Brain microvascular endothelial cell (primary cell): Measurements from ENCODE around the gene NAA15.

Experiments
- DNase-seq: peaks from one replicate; pipeline ENCODE4 v3.0.0-alpha.2; 2020
- H3K27ac ChIP-seq: fragments of 250-450 bp; sonication (Bioruptor Pico); 2 replicates; pipeline ENCODE4 v1.5.1; 2020; ENCODE audit warnings: mild to moderate bottlenecking, moderate library complexity
- H3K27me3 ChIP-seq: fragments of 250-450 bp; sonication (Bioruptor Pico); replicated peaks from 2 replicates; pipeline ENCODE4 v1.5.1; 2020; ENCODE audit warnings: mild to moderate bottlenecking
- H3K36me3 ChIP-seq: fragments of 250-450 bp; sonication (Bioruptor Pico); replicated peaks from 2 replicates; pipeline ENCODE4 v1.5.1; 2020; ENCODE audit warnings: mild to moderate bottlenecking
- H3K4me3 ChIP-seq: 2 replicates; pipeline ENCODE4 v1.5.1; 2011; ENCODE audit warnings: low read depth, mild to moderate bottlenecking, control low read depth, low read length, moderate library complexity
- in situ Hi-C: cut with HindIII; loops from 2 replicates; pipeline ENCODE4 v1.10.0; 2017; ENCODE audit warnings: low sequenced_read_pairs, low pct_ligation_motif_present
- TF ChIP-seq, protein P1 (sequence below): IDR thresholded peaks from 2 replicates; pipeline ENCODE4 v1.5.1; 2011; ENCODE audit warnings: low read depth, mild to moderate bottlenecking, moderate library complexity, low read length, control low read depth, inconsistent platforms; ENCODE audit errors: missing control alignments

The NAA15 gene

DNA sequence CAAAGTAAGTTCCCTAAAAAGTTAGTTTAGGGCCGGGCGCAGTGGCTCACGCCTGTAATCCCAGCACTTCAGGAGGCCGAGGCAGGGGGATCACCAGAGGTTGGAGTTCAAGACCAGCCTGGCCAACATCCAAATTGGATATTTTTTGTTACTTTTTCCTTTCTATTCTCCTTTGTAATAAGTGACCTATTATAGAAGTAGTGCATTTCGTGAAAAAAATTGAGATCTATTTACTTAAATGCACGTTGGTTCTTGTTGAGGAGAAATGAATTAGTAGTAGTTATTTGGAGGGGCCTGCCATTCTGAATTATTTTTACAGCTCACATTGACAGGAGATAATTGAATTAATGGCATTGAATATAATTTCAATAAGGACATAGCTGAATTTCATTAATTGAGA lies 23.3 kb downstream of the NAA15 start:
- DNase-seq: no peak
- peaks cover 3% of the 10 kb centered on the region for H3K36me3 ChIP-seq
- TF ChIP-seq, protein P1, sequence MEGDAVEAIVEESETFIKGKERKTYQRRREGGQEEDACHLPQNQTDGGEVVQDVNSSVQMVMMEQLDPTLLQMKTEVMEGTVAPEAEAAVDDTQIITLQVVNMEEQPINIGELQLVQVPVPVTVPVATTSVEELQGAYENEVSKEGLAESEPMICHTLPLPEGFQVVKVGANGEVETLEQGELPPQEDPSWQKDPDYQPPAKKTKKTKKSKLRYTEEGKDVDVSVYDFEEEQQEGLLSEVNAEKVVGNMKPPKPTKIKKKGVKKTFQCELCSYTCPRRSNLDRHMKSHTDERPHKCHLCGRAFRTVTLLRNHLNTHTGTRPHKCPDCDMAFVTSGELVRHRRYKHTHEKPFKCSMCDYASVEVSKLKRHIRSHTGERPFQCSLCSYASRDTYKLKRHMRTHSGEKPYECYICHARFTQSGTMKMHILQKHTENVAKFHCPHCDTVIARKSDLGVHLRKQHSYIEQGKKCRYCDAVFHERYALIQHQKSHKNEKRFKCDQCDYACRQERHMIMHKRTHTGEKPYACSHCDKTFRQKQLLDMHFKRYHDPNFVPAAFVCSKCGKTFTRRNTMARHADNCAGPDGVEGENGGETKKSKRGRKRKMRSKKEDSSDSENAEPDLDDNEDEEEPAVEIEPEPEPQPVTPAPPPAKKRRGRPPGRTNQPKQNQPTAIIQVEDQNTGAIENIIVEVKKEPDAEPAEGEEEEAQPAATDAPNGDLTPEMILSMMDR: no peak

DNA sequence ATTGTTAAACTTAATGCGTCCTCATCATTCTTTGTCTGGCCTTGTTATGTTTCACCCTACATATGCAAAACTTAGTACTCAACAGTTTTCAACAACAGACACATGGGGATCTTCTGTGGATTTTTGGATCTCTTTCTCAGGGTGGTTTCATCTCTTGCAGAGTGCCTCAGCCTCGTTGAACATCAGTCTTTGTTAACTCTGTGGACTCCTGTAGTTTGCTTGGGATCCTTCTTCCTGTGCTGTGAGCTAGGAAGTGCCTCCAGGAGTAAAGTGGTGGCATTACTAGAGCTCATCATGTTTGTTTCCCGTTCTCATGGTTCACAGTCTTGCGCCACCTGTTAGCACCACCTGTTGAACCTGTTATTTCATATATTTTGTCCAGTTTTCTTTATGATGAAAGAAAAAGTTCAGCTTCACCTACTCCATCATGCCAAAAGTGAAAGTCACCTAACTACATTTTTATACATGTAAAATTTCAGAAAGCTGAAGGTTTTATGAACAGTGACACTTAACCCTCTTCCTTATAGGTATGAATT lies 28.4 kb downstream of the NAA15 start:
- no peak for DNase-seq
- Histone ChIP-seq H3K4me3 (no peak overlapping the region), H3K36me3 (peaks cover 5% of the 10 kb centered on the region), H3K27me3 (no peaks in the 10 kb centered on the region), H3K27ac (no peak overlapping the region)
- in situ Hi-C loops: no loop called here
- TF ChIP-seq, protein P1: no peak

More for the DNA sequence above, 23.3 kb downstream of the NAA15 start:
- Histone ChIP-seq H3K4me3 (no peak overlapping the region), H3K27ac (no peak overlapping the region), H3K27me3 (no peaks in the 10 kb centered on the region)
- in situ Hi-C loops: no loop called here

DNA sequence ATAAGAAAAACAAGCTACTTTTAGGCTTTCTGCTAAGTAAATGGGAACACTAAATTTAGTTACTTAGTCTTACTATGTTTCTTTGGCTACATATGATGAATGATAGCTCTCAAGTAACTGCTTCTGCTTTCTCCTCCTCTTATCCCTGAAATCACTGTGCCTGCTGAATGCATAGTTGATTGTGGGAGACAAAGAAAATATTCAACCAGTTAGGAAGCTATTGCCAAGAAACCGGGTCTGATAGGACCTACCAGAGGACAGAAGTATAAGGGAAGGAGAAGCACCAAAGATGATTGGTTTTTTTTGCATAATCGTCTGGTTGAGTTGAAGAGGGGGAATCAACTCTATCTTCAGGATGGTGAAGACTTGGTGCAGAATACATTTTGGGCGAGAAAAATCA lies 29.0 kb downstream of the NAA15 start:
- in situ Hi-C loops: no loop called here

DNA sequence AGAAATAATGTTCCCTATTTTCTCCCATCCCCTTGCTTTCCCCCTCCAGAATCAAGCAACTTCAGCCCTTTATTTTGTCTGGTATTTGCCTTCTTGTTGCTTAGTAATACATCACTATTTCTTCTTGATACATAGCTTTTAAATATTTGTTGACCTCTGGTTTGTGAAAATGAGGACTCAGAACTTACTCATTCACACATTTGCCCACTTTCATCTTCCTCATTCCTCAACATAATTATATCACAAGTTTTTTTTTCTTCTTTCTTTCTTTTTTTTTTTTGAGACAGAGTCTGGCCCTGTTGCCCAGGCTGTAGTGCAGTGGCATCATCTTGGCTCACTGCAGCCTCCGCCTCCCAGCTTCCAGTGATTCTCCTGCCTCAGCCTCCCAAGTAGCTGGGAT lies 29.9 kb downstream of the NAA15 start:
- in situ Hi-C loops: no loop called here
- DNase-seq: no peak
- peaks cover 5% of the 10 kb centered on the region for H3K36me3 ChIP-seq
- no peak overlapping the region for H3K4me3 ChIP-seq
- TF ChIP-seq, protein P1: no peak
- no peaks in the 10 kb centered on the region for H3K27me3 ChIP-seq
- no peak overlapping the region for H3K27ac ChIP-seq

More for the DNA sequence above, 29.0 kb downstream of the NAA15 start:
- TF ChIP-seq, protein P1: no peak
- no peak overlapping the region for H3K4me3 ChIP-seq
- peaks cover 5% of the 10 kb centered on the region for H3K36me3 ChIP-seq
- no peak overlapping the region for H3K27ac ChIP-seq
- DNase-seq: no peak
- no peaks in the 10 kb centered on the region for H3K27me3 ChIP-seq

DNA sequence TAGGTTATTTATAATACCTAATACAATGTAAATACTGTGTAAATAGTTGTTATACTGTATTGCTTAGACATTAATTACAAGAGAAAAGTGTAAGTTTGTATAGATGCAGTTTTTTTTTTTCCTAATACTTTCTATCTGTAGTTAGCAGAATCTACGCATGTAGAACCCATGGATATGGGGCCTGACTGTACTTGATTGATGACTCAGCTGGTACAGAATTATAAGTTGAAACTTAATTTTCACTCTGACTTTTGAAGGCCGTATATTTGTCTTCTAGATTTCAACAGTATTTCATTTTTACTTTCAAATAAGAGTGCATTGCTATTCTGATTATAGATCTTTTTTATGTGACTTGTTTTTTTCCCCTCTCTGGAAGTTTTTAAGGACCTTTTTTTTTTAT lies 31.7 kb downstream of the NAA15 start:
- no peak for DNase-seq

More for the DNA sequence above, 31.7 kb downstream of the NAA15 start:
- TF ChIP-seq, protein P1: no peak
- H3K4me3 ChIP-seq: no peak overlapping the region
- in situ Hi-C loops: no loop called here
- no peak overlapping the region for H3K27ac ChIP-seq
- no peaks in the 10 kb centered on the region for H3K27me3 ChIP-seq
- H3K36me3 ChIP-seq: peaks cover 5% of the 10 kb centered on the region
